K562 (cell line): Measurements from ENCODE around the gene PIP5KL1.

Experiments used
- BDP1 ChIP-seq: IDR thresholded peaks from 3 replicates; pipeline ENCODE4 v1.6.1; 2011; ENCODE audit not compliant: insufficient read length, insufficient read depth
- FOXP1 ChIP-seq: sonication (generic); formaldehyde crosslinking; IDR thresholded peaks from 2 replicates; pipeline ENCODE4 v1.8.0; 2022; ENCODE audit warnings: mild to moderate bottlenecking, missing genetic modification reagents
- KDM5B ChIP-seq: fragments of 200-600 bp; sonication (generic); IDR thresholded peaks from 2 replicates; pipeline ENCODE4 v1.6.1; 2012; ENCODE audit warnings: low read depth, mild to moderate bottlenecking, moderate library complexity, low read length, control low read depth, inconsistent platforms; ENCODE audit not compliant: insufficient replicate concordance
- MYC ChIP-seq, 2 experiments: fragments of 250-450 bp in 1 of 2; sonication (Bioruptor Pico) in 1 of 2; IDR thresholded peaks; 2 replicates each; pipeline versions ENCODE4 v1.5.1 to v1.6.1; 2012 to 2021; ENCODE audit warnings: low read depth in 2 of 2, borderline replicate concordance in 1 of 2, improper control_type of control experiment in 1 of 2, low read length in 1 of 2, mild to moderate bottlenecking in 1 of 2, moderate library complexity in 1 of 2
- NBN ChIP-seq: fragments of 450-650 bp; IDR thresholded peaks from 2 replicates; pipeline ENCODE4 v1.6.1; 2016; ENCODE audit warnings: low read depth, mild to moderate bottlenecking
- POLR2A ChIP-seq: fragments of 450-650 bp; conservative IDR thresholded peaks from 2 replicates; pipeline ENCODE4 v1.6.1; 2016
- PRPF4 ChIP-seq: fragments of 200-400 bp; formaldehyde crosslinking; IDR thresholded peaks from one replicate; pipeline ENCODE4 v1.6.1; 2017; ENCODE audit warnings: low read length, low read depth, mild to moderate bottlenecking; ENCODE audit not compliant: insufficient read depth, poor library complexity, severe bottlenecking
- SMC3 ChIP-seq: conservative IDR thresholded peaks from 2 replicates; pipeline ENCODE4 v1.6.1; 2011; ENCODE audit warnings: low read depth, low read length, improper control_type of control experiment; ENCODE audit not compliant: insufficient read depth
- TCF7 ChIP-seq: sonication (generic); IDR thresholded peaks from 2 replicates; pipeline ENCODE4 v1.6.1; 2016; ENCODE audit warnings: antibody characterized with exemption, borderline replicate concordance
- TF ChIP-seq, protein P1 (sequence below): fragments of 250-450 bp; sonication (Bioruptor Pico); IDR thresholded peaks from 2 replicates; pipeline ENCODE4 v1.9.0; 2021; ENCODE audit warnings: mild to moderate bottlenecking
- TF ChIP-seq, protein P2 (sequence below), 2 experiments: fragments of 450-650 bp; formaldehyde crosslinking in 1 of 2; IDR thresholded peaks; 2 replicates each; pipeline versions ENCODE4 v1.4.0 to v1.6.1; 2014 to 2020; ENCODE audit warnings: mild to moderate bottlenecking in 2 of 2, borderline replicate concordance in 1 of 2, low read depth in 1 of 2
- TF ChIP-seq, protein P3 (sequence below): fragments of 250-450 bp; sonication (Bioruptor Pico); IDR thresholded peaks from 2 replicates; pipeline ENCODE4 v1.8.0; 2021; ENCODE audit warnings: moderate library complexity, mild to moderate bottlenecking, inconsistent platforms
- TF ChIP-seq, protein P4 (sequence below): fragments of 150-350 bp; IDR thresholded peaks from 2 replicates; pipeline ENCODE4 v1.6.1; 2014; ENCODE audit warnings: low read depth, mild to moderate bottlenecking, low read length, borderline replicate concordance

DNA sequence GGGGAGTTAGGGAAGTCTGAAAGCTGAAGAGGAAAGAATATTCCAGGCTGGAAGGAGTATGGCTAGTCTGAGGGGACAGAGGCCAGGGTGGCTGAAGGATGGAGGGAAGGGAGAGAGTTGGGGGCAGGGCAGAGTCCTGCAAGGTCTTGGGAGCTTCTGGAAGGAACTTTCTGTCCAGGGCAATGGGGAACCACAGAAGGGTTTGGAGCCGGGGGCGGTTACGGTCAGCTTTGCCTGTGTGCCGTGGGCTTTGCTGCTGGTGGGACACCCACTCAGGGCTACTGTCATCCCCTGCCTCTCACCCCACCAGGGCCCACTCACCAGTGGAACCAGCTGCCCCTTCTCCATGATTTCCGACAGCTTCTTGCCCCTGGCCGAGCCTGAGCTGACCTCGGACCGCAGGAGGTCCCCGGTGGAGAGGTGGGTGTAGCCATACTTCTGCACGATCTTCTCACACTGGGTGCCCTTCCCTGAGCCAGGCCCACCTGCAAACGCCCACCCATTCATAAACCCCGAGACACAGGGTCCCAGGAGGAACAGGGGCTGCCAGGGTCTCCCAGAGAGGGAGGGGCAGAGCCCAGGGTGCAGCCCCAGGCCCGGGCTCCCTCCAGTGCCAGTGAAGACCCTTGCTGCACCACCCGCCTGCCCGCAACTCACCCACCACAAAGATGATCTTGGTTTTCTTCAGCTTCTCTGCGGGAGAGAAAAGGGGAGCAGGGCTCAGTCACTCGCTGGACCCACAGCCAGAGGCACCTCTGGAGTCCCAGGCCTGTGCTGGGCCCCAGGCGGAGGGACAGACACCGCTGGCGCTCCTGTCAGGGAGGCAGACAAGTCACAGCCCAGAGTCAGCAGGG is 58.0 kb downstream of the PIP5KL1 start:
- TF ChIP-seq PRPF4 (no peak), FOXP1 (no peak), NBN (no peak), SMC3 (no peak), BDP1 (no peak), KDM5B (no peak), TCF7 (no peak), POLR2A (no peak), MYC (IDR thresholded peaks at IDR 0.05; ENCODE audit: low read depth, low read length) (no peak), MYC (CRISPR knock-in tag; IDR thresholded peaks at IDR 0.05; ENCODE audit: borderline replicate concordance, low read depth) (no peak)
- TF ChIP-seq, protein P1, sequence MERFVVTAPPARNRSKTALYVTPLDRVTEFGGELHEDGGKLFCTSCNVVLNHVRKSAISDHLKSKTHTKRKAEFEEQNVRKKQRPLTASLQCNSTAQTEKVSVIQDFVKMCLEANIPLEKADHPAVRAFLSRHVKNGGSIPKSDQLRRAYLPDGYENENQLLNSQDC (CRISPR knock-in tag), result no peak
- TF ChIP-seq, protein P2, sequence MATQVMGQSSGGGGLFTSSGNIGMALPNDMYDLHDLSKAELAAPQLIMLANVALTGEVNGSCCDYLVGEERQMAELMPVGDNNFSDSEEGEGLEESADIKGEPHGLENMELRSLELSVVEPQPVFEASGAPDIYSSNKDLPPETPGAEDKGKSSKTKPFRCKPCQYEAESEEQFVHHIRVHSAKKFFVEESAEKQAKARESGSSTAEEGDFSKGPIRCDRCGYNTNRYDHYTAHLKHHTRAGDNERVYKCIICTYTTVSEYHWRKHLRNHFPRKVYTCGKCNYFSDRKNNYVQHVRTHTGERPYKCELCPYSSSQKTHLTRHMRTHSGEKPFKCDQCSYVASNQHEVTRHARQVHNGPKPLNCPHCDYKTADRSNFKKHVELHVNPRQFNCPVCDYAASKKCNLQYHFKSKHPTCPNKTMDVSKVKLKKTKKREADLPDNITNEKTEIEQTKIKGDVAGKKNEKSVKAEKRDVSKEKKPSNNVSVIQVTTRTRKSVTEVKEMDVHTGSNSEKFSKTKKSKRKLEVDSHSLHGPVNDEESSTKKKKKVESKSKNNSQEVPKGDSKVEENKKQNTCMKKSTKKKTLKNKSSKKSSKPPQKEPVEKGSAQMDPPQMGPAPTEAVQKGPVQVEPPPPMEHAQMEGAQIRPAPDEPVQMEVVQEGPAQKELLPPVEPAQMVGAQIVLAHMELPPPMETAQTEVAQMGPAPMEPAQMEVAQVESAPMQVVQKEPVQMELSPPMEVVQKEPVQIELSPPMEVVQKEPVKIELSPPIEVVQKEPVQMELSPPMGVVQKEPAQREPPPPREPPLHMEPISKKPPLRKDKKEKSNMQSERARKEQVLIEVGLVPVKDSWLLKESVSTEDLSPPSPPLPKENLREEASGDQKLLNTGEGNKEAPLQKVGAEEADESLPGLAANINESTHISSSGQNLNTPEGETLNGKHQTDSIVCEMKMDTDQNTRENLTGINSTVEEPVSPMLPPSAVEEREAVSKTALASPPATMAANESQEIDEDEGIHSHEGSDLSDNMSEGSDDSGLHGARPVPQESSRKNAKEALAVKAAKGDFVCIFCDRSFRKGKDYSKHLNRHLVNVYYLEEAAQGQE (IDR thresholded peaks at IDR 0.05; ENCODE audit: borderline replicate concordance), result no peak
- TF ChIP-seq, protein P2 (CRISPR knock-in tag; IDR thresholded peaks at IDR 0.05; ENCODE audit: low read depth), result no peak
- TF ChIP-seq, protein P3, sequence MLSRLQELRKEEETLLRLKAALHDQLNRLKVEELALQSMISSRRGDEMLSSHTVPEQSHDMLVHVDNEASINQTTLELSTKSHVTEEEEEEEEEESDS (CRISPR knock-in tag), result no peak
- TF ChIP-seq, protein P4, sequence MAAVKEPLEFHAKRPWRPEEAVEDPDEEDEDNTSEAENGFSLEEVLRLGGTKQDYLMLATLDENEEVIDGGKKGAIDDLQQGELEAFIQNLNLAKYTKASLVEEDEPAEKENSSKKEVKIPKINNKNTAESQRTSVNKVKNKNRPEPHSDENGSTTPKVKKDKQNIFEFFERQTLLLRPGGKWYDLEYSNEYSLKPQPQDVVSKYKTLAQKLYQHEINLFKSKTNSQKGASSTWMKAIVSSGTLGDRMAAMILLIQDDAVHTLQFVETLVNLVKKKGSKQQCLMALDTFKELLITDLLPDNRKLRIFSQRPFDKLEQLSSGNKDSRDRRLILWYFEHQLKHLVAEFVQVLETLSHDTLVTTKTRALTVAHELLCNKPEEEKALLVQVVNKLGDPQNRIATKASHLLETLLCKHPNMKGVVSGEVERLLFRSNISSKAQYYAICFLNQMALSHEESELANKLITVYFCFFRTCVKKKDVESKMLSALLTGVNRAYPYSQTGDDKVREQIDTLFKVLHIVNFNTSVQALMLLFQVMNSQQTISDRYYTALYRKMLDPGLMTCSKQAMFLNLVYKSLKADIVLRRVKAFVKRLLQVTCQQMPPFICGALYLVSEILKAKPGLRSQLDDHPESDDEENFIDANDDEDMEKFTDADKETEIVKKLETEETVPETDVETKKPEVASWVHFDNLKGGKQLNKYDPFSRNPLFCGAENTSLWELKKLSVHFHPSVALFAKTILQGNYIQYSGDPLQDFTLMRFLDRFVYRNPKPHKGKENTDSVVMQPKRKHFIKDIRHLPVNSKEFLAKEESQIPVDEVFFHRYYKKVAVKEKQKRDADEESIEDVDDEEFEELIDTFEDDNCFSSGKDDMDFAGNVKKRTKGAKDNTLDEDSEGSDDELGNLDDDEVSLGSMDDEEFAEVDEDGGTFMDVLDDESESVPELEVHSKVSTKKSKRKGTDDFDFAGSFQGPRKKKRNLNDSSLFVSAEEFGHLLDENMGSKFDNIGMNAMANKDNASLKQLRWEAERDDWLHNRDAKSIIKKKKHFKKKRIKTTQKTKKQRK, result no peak
